GM21576 (cell line): ENCODE measurements around the gene GSS.

Experiments
- ATAC-seq: cut with Tn5 transposase; IDR thresholded peaks from one replicate; pipeline ENCODE4 v1.9.1; 2021; ENCODE audit warnings: mild to moderate bottlenecking, moderate library complexity; ENCODE audit not compliant: unreplicated experiment

GSS gene

DNA sequence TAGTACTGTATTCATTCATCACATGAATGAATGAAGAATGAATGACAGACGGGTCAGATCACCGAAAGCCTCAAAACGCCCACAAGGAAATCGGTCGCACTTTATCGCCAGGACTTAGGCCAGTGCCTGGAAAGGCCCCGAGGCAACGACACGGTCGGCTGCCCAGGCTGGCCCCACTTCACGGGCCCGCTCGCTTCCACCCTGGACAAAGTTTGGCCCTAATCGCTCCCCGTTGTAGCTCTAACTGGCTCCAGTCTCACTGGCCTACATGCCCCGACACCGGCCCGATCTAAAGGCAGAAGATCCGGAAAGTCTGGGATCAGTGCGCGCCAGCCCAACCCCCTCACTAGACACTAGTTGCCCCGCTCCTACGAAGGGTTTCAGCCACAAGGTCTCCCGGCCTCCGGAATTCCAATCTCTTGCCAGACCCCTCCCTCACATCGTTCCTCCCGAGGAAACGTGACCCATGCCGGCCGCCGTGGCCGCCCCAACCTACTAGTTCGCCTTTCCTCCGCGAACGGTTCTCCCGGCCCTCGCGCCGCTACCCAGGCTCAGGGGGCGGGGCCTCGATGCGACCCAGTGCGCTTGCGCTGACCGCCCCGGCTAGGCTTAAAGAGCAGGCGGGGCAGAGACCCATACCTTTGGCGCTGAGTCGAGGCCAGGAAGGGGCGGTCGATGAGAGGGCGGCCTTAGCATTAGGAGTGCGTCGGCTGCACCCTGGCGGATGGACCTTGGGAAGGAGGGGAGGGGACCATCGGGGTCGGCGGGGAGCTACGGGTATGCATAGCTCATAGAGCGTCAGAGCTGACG, at the start of gene GSS, which contains the start of gene MYH7B:
GSS (minus strand) TSS at position 576 of the 810 bp plus-strand sequence. CDS start 3,954 bp downstream, outside the sequence.
MYH7B (plus strand) TSS at position 638 of the 810 bp plus-strand sequence. CDS start 22,138 bp downstream, outside the sequence.
- peak; percentile 78 for ATAC-seq

DNA sequence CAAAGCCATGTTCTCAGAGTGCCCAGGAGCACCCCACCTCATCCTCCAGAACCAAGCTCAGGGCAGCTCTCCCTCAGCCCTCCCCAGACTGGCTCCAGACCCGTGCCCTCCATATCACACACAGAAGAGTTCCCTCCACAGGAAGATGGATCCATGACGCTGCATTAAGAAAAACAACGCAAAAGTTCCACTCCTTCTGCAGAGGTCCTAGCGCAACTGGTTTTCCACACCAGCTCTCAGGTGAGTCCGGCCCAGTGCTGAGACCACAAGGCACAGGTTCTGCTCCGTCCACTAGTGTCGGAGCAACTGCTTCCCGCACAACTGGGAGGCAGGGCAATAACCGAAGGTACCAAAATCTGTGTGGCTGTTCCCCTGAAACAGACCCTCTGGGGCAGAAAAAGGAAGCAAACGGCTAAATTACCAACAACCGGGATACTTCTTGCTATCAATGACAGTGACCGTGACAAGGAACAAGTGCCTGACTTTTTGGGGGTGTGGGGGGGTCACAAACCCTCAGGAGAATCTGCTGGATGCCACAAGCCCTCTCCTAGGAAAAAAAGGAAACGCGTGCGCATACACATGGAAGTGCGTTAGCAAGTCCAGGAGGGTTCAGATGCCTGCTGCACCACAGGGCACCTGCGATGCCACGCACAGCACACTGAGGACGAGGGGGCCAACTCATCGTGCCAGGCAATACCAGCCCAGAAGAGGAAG, 49.3 kb upstream of the GSS start:
- no peak for ATAC-seq

DNA sequence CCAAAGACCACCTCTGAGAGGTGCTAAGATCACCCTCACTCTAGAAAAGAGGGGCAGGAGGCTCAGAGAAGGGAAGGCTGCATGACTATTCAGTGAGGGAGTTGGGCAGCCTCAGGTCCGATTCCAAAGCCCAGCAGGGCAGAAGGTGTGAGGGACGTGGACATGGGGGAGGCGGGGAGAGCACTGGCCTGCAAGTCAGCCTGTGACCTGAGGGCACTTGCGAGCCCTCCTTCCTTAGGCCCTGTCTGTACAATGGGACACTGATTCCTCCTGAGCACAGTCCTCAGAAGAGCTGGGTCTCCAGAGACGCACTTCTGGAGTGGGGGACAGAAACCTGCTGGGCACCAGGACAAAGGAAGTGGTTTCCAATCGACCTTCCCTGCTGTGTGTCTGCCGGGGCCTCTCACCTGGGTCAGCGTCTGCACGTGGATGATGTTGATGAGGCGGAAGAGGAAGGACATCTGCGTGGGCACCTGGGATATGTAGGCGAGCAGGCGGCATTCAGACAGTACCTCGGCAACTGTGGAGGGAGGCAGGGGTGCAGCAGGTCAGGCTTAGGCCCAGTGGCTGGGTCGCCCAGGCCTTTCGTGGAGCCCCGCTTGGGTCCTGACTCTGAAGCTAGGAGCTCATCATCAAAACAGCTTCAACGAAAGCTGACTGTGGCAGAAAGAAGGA, 48.6 kb upstream of the GSS start:
- no peak for ATAC-seq

DNA sequence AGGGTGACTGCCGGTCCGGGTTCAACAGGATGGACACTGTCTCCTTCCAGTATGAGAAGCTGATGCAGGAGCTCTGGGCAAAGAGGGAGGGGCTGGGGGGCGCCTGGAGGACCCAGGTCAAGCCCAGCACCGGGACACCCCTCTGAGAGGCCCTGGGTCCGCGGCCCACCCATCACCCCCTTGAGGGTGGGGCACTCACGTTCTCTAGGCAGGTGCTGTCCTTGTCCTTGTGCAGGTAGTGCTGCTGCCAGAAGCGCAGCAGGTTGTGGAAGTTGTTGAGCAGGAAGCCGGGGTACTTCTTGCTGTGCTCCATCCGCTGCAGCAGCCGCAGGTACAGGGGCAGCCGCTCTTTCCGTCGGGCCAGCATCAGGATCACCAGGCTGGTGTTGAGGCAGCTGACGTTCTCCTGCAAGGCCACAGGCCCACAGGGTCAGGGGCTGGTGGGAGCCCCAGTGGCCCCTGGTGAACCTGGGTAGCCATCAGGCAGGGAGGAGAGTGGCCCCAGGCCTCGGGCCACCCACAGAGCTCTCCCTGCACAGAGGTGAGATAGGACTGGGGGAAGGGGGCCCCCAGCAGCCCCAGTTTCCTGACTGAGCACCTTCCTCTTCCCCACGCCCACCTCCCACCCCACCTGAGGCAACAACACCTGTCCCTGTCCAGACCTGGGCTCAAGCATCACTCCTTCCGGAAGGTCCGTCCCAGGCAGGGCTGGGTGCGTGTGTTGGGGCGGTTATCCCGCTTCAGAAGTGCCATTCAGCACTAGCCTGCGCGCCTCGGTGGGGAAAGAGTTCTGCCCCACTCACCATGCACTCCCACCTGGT, 47.8 kb upstream of the GSS start:
- ATAC-seq = no peak

DNA sequence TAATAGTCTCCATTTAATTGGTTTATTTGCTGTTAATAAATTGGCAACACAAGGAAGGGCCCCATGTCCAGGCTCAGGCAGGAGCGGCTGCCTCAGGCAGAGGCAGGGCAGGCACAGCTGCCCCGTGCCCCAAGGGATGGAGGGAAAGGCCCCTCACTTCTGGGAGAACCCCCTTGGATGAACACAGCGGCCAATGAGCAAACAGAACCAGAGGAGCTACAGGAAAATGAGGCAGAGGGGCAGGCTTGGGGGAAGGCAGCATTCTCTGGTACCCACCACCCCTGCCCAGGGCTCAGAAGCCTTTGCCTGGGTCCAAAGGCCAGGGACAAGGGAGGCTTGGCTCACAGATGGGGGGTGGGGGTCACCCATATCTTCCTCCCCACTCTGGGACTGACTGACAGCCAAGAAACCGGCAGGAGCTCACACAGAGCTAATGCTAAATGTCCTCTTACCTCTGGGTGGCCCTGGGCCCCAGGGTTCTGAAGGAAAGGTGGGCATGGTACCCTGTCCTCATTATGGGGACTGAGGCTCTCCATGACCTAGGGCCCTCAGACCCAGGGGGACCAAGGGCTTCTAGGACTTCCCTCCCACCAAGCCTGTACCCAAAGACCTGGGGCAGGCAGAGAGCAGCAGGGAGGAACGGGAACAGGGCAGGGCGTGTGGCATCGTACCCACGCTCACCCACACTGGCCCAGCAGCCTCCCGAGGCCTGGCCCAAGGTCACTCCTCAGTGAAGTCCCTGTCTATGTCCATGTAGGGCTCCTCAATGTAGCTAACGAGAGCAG, 47.0 kb upstream of the GSS start:
- ATAC-seq = no peak

DNA sequence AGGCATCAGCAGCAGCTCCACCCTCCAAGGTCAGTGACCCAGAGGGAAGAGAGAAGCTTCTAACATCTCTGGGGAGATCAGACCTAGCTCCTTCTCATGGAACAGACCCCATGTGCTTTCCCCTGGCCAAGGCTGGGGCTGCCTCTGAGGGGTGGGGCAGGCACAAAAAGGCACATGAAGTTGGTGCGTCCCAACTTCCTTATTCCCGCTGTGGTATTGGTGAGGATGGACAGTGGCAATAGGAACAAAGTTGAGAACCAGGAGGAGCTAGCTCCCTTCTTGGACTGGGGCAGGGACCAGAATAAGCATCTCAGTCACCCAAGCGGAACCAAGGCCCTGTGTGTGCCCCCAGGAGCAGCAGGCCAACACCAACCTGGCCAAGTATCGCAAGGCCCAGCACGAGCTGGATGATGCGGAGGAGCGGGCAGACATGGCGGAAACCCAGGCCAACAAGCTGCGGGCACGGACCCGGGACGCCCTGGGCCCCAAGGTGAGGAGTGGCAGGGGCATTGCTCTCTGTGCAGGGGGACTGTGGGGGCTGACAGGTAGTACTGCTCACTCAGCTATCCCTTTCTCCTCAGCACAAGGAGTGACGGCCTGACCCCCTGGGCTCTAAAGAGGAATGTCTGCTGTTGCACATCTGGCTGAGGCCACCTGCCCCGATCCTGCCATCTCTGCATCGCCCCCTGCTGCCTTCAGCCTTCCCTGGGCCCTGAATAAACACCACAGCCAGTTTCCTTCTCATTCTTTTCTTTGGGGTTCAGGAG, 46.2 kb upstream of the GSS start:
- no peak for ATAC-seq

DNA sequence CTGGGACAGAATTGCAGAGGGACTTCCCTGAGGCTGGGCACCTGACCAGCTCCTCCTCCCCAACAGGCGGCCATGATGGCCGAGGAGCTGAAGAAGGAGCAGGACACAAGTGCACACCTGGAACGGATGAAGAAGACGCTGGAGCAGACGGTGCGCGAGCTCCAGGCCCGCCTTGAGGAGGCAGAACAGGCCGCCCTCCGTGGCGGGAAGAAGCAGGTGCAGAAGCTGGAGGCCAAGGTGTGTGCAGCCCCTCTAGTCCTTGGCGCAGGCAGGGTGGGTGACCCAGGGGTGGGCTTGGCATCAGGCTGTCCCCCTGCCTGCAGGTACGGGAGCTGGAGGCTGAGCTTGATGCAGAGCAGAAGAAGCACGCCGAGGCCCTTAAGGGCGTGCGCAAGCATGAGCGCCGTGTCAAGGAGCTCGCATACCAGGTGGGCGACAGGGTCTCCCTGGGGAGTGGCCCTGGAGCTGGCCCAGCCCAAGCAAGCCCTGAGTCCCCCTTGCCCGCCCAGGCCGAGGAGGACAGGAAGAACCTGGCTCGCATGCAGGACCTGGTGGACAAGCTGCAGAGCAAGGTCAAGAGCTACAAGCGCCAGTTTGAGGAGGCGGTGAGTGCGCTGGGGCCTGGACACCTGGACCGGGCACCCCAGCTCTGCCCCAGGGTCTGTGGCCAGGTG, 45.5 kb upstream of the GSS start:
- ATAC-seq = no peak

DNA sequence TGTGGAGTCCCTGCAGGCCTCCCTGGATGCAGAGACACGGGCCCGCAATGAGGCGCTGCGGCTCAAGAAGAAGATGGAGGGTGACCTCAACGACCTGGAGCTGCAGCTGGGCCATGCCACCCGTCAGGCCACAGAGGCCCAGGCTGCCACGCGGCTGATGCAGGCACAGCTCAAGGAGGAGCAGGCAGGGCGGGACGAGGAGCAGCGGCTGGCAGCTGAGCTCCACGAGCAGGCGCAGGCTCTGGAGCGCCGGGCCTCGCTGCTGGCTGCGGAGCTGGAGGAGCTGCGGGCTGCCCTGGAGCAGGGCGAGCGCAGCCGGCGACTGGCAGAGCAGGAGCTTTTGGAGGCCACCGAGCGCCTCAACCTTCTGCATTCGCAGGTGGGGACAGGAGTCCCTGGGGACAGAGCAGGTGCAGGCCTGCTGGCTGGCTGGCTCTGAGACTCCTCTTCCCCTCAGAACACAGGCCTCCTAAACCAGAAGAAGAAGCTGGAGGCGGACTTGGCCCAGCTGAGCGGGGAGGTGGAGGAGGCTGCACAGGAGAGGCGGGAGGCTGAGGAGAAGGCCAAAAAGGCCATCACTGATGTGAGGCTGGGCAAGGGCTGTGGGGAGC, 44.8 kb upstream of the GSS start:
- ATAC-seq = no peak

DNA sequence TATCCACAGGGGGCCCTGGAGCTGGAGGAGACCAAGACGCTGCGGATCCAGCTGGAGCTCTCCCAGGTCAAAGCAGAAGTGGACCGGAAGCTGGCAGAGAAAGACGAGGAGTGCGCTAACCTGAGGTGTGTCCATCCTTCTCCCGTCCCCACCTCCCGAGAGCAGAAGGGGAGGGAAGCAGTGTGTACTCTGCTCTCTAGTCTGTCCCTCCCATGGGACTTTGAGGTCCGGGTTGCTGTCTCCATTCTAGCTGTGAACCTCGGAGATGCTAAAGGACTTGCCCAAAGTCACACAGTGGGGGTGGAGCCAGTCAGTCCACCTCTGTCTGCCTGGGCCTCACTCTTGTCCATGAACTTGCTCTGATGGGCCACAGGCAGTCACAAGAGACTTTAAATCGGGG, 44.2 kb upstream of the GSS start:
- no peak for ATAC-seq

DNA sequence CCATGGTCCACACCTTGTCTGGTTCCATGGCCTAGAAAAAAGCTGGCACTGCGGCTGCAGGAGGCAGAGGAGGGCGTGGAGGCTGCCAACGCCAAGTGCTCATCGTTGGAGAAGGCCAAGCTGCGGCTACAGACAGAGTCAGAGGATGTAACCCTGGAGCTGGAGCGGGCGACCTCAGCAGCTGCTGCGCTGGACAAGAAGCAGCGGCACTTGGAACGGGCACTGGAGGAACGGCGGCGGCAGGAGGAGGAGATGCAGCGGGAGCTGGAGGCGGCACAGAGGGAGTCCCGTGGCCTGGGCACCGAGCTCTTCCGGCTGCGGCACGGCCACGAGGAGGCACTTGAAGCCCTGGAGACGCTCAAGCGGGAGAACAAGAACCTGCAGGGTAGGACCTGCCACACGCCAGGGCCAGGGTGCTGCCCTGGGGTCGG, 43.4 kb upstream of the GSS start:
- no peak for ATAC-seq

DNA sequence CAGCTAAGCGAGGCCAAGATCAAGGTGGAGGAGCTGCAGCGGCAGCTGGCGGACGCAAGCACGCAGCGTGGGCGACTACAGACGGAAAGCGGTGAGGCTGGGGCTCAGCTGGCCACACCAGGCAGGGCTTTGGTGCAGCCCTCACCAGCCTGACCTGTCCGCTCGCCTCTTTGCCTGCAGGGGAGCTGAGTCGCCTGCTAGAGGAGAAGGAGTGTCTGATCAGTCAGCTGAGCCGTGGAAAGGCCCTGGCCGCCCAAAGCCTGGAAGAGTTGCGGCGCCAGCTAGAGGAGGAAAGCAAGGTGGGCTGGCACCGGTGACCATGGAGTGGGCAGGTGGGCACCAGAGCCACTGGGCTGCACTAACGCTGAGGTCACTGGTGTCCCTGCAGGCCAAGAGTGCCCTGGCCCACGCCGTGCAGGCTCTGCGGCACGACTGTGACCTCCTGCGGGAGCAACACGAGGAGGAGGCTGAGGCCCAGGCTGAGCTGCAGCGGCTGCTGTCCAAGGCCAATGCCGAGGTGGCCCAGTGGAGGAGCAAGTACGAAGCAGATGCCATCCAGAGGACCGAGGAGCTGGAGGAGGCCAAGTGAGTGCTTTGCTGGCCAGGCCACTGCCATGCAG, 42.8 kb upstream of the GSS start:
- ATAC-seq = no peak

DNA sequence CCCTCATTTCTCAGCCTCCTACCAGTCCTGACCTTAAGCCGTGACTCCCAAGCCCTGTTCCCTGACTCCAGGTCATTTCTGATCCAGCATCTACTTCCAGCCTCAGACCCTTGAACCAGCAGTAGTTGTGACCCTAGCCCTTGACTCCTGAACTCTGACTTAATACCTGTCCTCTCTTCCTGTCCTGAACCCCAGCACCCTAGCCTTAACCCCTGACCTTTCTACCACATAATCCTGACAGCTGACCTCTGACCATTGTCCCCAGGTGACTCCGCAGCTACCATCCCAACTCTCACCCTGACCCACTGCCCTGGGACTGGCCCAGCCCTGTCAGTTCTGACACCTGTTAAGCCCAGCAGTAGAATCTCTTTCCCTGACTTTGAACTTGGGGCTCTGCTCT, 42.2 kb upstream of the GSS start:
- no peak for ATAC-seq

DNA sequence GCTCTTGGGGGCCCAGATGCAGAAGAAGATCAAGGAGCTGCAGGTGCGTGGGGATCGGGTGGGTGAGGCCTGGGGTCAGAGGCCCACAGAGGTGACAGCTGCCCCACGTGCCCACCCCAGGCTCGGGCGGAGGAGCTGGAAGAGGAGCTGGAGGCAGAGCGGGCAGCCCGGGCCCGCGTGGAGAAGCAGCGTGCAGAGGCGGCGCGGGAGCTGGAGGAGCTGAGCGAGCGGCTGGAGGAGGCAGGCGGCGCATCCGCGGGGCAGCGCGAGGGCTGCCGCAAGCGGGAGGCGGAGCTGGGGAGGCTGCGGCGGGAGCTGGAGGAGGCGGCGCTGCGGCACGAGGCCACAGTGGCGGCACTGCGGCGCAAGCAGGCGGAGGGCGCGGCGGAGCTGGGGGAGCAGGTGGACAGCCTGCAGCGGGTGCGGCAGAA, 41.5 kb upstream of the GSS start:
- no peak for ATAC-seq

DNA sequence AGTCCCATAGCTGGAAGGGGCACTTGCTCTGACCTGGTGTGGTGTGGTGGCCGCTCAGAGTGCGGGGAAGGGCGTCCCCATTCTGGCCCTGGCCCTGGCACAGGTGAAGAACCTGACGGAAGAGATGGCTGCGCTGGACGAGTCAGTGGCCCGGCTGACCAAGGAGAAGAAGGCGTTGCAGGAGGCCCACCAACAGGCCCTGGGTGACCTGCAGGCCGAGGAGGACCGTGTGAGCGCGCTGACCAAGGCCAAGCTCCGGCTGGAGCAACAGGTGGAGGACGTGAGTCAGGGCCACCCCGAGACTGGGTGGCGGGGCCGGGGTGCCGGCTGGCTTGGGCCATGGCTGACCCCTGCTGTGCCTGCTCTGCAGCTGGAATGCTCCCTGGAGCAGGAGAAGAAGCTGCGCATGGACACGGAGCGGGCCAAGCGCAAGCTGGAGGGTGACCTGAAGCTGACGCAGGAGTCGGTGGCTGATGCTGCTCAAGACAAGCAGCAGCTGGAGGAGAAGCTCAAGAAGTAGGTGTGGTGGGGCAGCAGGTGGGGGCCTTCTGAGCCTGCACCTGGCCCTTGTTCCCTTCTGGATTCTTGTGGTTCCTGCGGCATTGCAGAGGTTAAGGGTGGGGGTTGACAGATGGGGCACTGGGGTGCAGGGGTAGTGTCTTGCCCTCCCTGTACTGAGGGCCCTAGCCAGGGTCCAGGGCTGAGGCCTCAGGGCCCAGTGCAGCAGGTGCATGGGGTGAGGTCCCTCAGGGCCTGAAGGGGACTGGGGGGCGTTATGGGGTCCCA, 40.8 kb upstream of the GSS start:
- ATAC-seq = no peak

DNA sequence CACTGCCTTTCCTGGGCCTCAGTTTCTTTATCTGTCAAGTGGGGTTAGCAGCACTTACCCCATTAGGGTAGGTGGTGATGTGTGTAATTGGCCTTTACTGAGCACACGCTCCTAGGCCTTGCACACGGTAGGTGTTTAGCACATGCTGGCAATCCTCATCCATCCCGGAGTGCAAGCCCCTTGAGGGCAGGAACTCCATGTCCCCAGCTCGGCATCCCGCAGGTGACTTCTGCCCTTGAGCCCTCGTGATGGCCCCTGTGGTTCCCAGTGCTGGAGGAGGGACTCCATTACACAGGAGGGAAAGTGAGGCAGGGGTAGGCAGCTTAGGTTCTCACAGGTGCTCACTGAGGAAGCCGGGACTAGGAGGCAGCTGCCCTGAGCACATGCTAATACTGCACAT, 40.1 kb upstream of the GSS start:
- no peak for ATAC-seq

DNA sequence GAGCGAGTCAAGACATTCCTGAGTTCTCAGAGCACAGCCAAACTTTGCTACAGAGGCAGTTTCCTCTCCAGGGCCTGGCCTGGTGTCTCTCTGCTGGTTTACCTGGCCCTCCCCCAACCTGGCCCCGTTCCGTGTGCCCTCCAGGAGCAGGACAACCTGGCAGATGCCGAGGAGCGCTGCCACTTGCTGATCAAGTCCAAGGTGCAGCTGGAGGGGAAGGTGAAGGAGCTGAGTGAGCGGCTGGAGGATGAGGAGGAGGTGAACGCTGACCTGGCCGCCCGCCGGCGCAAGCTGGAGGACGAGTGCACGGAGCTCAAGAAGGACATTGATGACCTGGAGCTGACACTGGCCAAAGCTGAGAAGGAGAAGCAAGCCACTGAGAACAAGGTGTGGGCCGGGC, 39.6 kb upstream of the GSS start:
- no peak for ATAC-seq

DNA sequence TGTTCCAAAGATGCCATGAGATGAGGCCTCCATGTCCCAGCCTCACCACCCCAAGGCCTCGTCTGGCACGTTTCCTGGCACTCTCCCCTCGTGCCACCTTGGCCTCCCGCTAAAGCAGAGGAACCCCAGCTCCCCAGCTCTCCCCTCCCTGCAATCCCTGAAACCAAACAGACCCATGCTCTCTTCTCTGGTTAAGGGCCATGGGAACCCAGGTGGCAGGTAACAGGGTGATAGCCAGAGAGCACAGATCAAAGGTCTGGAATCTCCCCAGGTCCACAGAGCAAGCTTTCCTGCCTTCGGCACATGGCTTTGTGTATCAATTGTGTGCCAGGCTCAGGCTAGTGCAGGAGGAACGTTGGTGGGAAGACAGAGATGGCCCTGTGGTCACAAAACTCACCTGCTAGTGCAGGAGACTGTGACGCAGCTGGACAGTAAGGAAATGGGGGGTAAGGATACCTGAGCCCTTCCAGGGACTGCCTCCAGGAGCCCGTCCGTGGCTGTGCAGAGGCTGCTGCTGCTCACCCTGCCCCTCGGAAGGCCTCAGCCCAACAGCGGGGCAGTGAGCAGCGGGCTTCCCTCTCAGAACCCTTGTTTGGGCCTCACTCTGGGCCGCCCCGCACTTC, 39.0 kb upstream of the GSS start:
- ATAC-seq = no peak
